Astrocyte (in vitro differentiated cells and primary cell): Measurements from ENCODE around the gene ISLR2. TPM values are rescaled to one million over a fixed set of nuclear protein-coding genes. Genes with fewer than 3 reads are reported as not detected.

Source experiments
- DNase-seq: peaks from one replicate; pipeline ENCODE4 v3.0.0-alpha.2; 2010; ENCODE audit warnings: low read depth
- FAIRE-seq: peaks from 2 replicates; lab custom pipeline; 2011; peaks lifted over from hg19 to GRCh38; lab: Jason Lieb, UNC
- H2AFZ ChIP-seq: 2 replicates; pipeline ENCODE4 v1.6.0; 2012; ENCODE audit warnings: low read depth, low read length, inconsistent platforms
- H3K27ac ChIP-seq: 2 replicates; pipeline ENCODE4 v1.5.1; 2011; ENCODE audit warnings: low read depth, low read length, inconsistent platforms
- H3K27me3 ChIP-seq: 2 replicates; pipeline ENCODE4 v1.6.0; 2011; ENCODE audit warnings: low read length, inconsistent platforms; ENCODE audit not compliant: insufficient read depth
- H3K36me3 ChIP-seq: 2 replicates; pipeline ENCODE4 v1.5.1; 2011; ENCODE audit warnings: low read length, inconsistent platforms; ENCODE audit not compliant: insufficient read depth
- H3K4me1 ChIP-seq: 2 replicates; pipeline ENCODE4 v1.5.1; 2011; ENCODE audit warnings: low read length, inconsistent platforms; ENCODE audit not compliant: insufficient read depth
- H3K4me2 ChIP-seq: 2 replicates; pipeline ENCODE4 v1.6.0; 2012; ENCODE audit warnings: low read length, inconsistent platforms
- H3K4me3 ChIP-seq: 2 replicates; pipeline ENCODE4 v1.5.1; 2011; ENCODE audit warnings: low read depth, mild to moderate bottlenecking, low read length, inconsistent platforms; ENCODE audit not compliant: insufficient read depth
- H3K79me2 ChIP-seq: 2 replicates; pipeline ENCODE4 v1.6.0; 2012; ENCODE audit warnings: mild to moderate bottlenecking, low read length, inconsistent platforms; ENCODE audit not compliant: insufficient read depth
- H3K9ac ChIP-seq: 2 replicates; pipeline ENCODE4 v1.6.0; 2012; ENCODE audit warnings: mild to moderate bottlenecking, low read length, inconsistent platforms
- H3K9me3 ChIP-seq: 2 replicates; pipeline ENCODE4 v1.5.1; 2012; ENCODE audit warnings: low read depth, mild to moderate bottlenecking, low read length, inconsistent platforms; ENCODE audit not compliant: insufficient read depth
- H4K20me1 ChIP-seq: 2 replicates; pipeline ENCODE4 v1.6.0; 2012; ENCODE audit warnings: low read length, inconsistent platforms; ENCODE audit not compliant: insufficient read depth
- H3K27ac Mint-ChIP-seq: one replicate; pipeline ENCODE4 v1.8.0; 2021; ENCODE audit warnings: mild to moderate bottlenecking, mixed read lengths; ENCODE audit not compliant: unreplicated experiment
- H3K27me3 Mint-ChIP-seq: one replicate; pipeline ENCODE4 v1.8.0; 2021; ENCODE audit warnings: low read depth, mixed read lengths; ENCODE audit not compliant: unreplicated experiment
- H3K36me3 Mint-ChIP-seq: one replicate; pipeline ENCODE4 v1.8.0; 2021; ENCODE audit warnings: low read depth, mixed read lengths; ENCODE audit not compliant: unreplicated experiment
- H3K4me1 Mint-ChIP-seq: one replicate; pipeline ENCODE4 v1.8.0; 2021; ENCODE audit warnings: low read depth, mixed read lengths; ENCODE audit not compliant: unreplicated experiment
- H3K4me3 Mint-ChIP-seq: one replicate; pipeline ENCODE4 v1.8.0; 2021; ENCODE audit warnings: mild to moderate bottlenecking, moderate library complexity, mixed read lengths; ENCODE audit not compliant: unreplicated experiment
- H3K9me3 Mint-ChIP-seq: one replicate; pipeline ENCODE4 v1.8.0; 2021; ENCODE audit warnings: mild to moderate bottlenecking, mixed read lengths; ENCODE audit not compliant: unreplicated experiment
- EZH2 ChIP-seq: IDR thresholded peaks from 2 replicates; pipeline ENCODE4 v1.6.1; 2012; ENCODE audit warnings: mild to moderate bottlenecking, low read length, inconsistent platforms; ENCODE audit not compliant: insufficient read depth
- total RNA-seq: library from RNA; stranded (reverse); gene quantifications from 2 replicates; pipeline ENCODE4 v1.2.1, GENCODE V29; 2021
- TF ChIP-seq, protein P1 (sequence below): IDR thresholded peaks from 2 replicates; pipeline ENCODE4 v1.5.1; 2011; ENCODE audit warnings: low read depth, mild to moderate bottlenecking, inconsistent platforms, low read length, moderate library complexity; ENCODE audit not compliant: insufficient read depth

The ISLR2 gene
- total RNA-seq, 1 donor from 2014 or later: 0.14 TPM

- TF ChIP-seq EZH2: no peak
- TF ChIP-seq, protein P1, sequence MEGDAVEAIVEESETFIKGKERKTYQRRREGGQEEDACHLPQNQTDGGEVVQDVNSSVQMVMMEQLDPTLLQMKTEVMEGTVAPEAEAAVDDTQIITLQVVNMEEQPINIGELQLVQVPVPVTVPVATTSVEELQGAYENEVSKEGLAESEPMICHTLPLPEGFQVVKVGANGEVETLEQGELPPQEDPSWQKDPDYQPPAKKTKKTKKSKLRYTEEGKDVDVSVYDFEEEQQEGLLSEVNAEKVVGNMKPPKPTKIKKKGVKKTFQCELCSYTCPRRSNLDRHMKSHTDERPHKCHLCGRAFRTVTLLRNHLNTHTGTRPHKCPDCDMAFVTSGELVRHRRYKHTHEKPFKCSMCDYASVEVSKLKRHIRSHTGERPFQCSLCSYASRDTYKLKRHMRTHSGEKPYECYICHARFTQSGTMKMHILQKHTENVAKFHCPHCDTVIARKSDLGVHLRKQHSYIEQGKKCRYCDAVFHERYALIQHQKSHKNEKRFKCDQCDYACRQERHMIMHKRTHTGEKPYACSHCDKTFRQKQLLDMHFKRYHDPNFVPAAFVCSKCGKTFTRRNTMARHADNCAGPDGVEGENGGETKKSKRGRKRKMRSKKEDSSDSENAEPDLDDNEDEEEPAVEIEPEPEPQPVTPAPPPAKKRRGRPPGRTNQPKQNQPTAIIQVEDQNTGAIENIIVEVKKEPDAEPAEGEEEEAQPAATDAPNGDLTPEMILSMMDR: no peak
- no peaks in the 10 kb centered on the region for H3K27me3 ChIP-seq
- no peak overlapping the region for H3K27ac Mint-ChIP-seq
- H3K4me1 ChIP-seq: peaks cover 60% of the 10 kb centered on the region
- H4K20me1 ChIP-seq: no peaks in the 10 kb centered on the region
- no peak overlapping the region for H2AFZ ChIP-seq
- H3K27me3 Mint-ChIP-seq: peaks cover 39% of the 10 kb centered on the region
- H3K4me2 ChIP-seq: peak overlapping the region; percentile 62
- peaks cover 7% of the 10 kb centered on the region for H3K9me3 Mint-ChIP-seq
- H3K9ac ChIP-seq: peak overlapping the region; percentile 71
- H3K36me3 Mint-ChIP-seq: peaks cover 6% of the 10 kb centered on the region
- no peak for FAIRE-seq
- H3K9me3 ChIP-seq: no peaks in the 10 kb centered on the region
- DNase-seq: no peak
- H3K79me2 ChIP-seq: no peaks in the 10 kb centered on the region
- peak overlapping the region; percentile 83 for H3K27ac ChIP-seq
- no peak overlapping the region for H3K4me3 ChIP-seq
- no peak overlapping the region for H3K4me3 Mint-ChIP-seq
- H3K36me3 ChIP-seq: no peaks in the 10 kb centered on the region
- peaks cover 42% of the 10 kb centered on the region for H3K4me1 Mint-ChIP-seq
These were observed 50.7 kb downstream of the ISLR2 start for GRCh38 chr15:74180881-74181602.

DNA sequence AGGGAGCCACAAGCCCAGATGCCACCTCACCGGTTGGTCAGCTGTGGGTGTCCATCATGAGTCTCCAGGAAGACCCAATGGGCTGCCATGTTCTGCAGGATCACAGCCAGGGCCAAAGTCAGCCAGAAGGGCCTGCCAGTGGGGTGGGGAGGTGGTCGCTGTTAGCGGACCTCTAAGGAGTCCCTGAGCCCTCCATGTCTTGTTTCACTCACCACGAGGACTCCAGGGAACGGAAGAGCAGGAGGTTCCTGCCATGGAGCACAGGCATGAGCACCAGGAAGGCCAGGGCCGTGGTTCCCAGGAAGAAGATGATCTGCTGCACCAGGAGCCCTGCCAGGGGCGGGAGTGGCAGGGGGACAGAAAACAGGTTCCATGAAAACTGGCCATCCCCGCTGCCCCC, 51.7 kb downstream of the ISLR2 start:
- Mint-ChIP-seq H3K4me3 (no peak overlapping the region), H3K9me3 (peaks cover 7% of the 10 kb centered on the region), H3K27ac (no peak overlapping the region), H3K36me3 (peaks cover 3% of the 10 kb centered on the region), H3K4me1 (peaks cover 33% of the 10 kb centered on the region), H3K27me3 (peaks cover 38% of the 10 kb centered on the region)
- H3K36me3 ChIP-seq: no peaks in the 10 kb centered on the region
- no peak overlapping the region for H2AFZ ChIP-seq
- FAIRE-seq (no peak), DNase-seq (no peak)
- no peak overlapping the region for H3K4me3 ChIP-seq
- H3K4me2 ChIP-seq: no peak overlapping the region
- H3K79me2 ChIP-seq: no peaks in the 10 kb centered on the region
- H3K27me3 ChIP-seq: no peaks in the 10 kb centered on the region
- H3K9me3 ChIP-seq: no peaks in the 10 kb centered on the region
- H3K27ac ChIP-seq: no peak overlapping the region
- no peaks in the 10 kb centered on the region for H4K20me1 ChIP-seq
- H3K4me1 ChIP-seq: peaks cover 51% of the 10 kb centered on the region
- TF ChIP-seq, protein P1: no peak
- TF ChIP-seq EZH2: no peak
- no peak overlapping the region for H3K9ac ChIP-seq

DNA sequence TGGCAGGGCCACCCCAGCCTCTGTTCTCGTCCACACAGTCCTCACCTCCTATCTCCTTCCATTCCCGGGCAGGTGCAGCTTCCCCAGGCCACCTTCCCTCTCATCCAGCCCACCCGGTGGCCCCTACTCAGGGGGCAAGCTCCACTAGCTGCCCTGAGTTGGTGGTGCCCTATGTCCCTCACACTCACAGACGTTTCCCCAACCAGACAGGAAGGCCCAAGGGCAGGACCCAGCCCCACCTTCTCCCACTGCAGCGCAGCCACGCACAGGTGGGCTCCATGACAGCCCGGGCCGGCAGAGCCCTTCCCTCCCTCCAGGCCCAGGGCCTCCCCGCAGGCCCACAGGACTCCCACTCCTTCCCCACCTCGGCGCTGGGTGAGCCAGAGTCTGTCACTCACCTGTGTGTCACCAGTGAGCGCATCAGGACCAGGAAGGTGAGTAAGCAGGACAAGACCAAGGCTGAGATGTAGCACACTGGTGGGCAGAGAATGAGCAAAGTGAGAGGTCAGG, 54.3 kb downstream of the ISLR2 start:
- no peak overlapping the region for H3K27ac ChIP-seq
- Mint-ChIP-seq H3K36me3 (peaks cover 3% of the 10 kb centered on the region), H3K4me3 (no peak overlapping the region), H3K4me1 (peaks cover 14% of the 10 kb centered on the region), H3K27ac (no peak overlapping the region), H3K9me3 (peaks cover 6% of the 10 kb centered on the region), H3K27me3 (peaks cover 53% of the 10 kb centered on the region)
- H3K9ac ChIP-seq: no peak overlapping the region
- no peak overlapping the region for H3K4me2 ChIP-seq
- no peak for FAIRE-seq
- no peak for DNase-seq
- no peaks in the 10 kb centered on the region for H4K20me1 ChIP-seq
- TF ChIP-seq EZH2: no peak
- TF ChIP-seq, protein P1: no peak
- peaks cover 26% of the 10 kb centered on the region for H3K4me1 ChIP-seq
- H3K4me3 ChIP-seq: no peak overlapping the region
- H3K9me3 ChIP-seq: no peaks in the 10 kb centered on the region
- H3K79me2 ChIP-seq: no peaks in the 10 kb centered on the region
- H2AFZ ChIP-seq: no peak overlapping the region
- H3K27me3 ChIP-seq: no peaks in the 10 kb centered on the region
- H3K36me3 ChIP-seq: no peaks in the 10 kb centered on the region
